ENCODE measurements around the gene HDAC10. TPM values are rescaled to one million over a fixed set of nuclear protein-coding genes. Genes with fewer than 3 reads are reported as not detected.

HDAC10 gene
- total RNA-seq, 4 donors from 2014 or later, result 31.4 to 42.7 (median 32.5) TPM

GRCh38 chr22:50283821-50284220 lies 32.8 kb upstream of the HDAC10 start:
- no peak overlapping the region for H3K27ac ChIP-seq
- H3K36me3 ChIP-seq, result peaks cover 91% of the 10 kb centered on the region in 2 donors
- H3K27me3 ChIP-seq, result no peaks in the 10 kb centered on the region
- DNase-seq, result no peak
- intact Hi-C loops (cut with DNase I), result no loop called here
- no peak for TF ChIP-seq POLR2A (IDR thresholded peaks at IDR 0.05)
- no peak for TF ChIP-seq CTCF (IDR thresholded peaks at IDR 0.05)
- H3K9me3 ChIP-seq, result no peaks in the 10 kb centered on the region
- H3K4me3 ChIP-seq (replicated peaks in 1 of 3), result no peak overlapping the region
- 99% methylated on average over 17 of the region's 30 CpGs; no CpG with 5 or more reads in 1 of the 2 donors for WGBS, 2 donors
- H3K4me1 ChIP-seq, result peaks cover 0 to 12% of the 10 kb centered on the region in 2 donors

GRCh38 chr22:50282361-50283155 lies 31.5 kb upstream of the HDAC10 start:
- intact Hi-C loops (cut with DNase I), result no loop called here
- 80 to 81% methylated on average over 17 to 36 of the region's 45 CpGs for WGBS, 2 donors

GRCh38 chr22:50281957-50282356 lies 30.9 kb upstream of the HDAC10 start:
- WGBS, 2 donors, result 91% methylated on average over 8 of the region's 25 CpGs; no CpG with 5 or more reads in 1 of the 2 donors

More at GRCh38 chr22:50282361-50283155, 31.5 kb upstream of the HDAC10 start:
- TF ChIP-seq CTCF (IDR thresholded peaks at IDR 0.05), result no peak
- TF ChIP-seq POLR2A (IDR thresholded peaks at IDR 0.05), result no peak
- Histone ChIP-seq H3K27me3 (no peaks in the 10 kb centered on the region), H3K36me3 (peaks cover 90 to 91% of the 10 kb centered on the region in 2 donors), H3K4me1 (peaks cover 0 to 12% of the 10 kb centered on the region in 2 donors), H3K9me3 (no peaks in the 10 kb centered on the region), H3K4me3 (replicated peaks in 1 of 3) (no peak overlapping the region), H3K27ac (peak overlapping the region in 2 of 3 donors; percentile 46 to 65)
- DNase-seq, result peak; percentile 73 to 75

GRCh38 chr22:50281384-50281760 lies 30.3 kb upstream of the HDAC10 start:
- peaks cover 89 to 90% of the 10 kb centered on the region in 2 donors for H3K36me3 ChIP-seq

More at GRCh38 chr22:50281957-50282356, 30.9 kb upstream of the HDAC10 start:
- no peak for DNase-seq
- Histone ChIP-seq H3K36me3 (peaks cover 90% of the 10 kb centered on the region in 2 donors), H3K27me3 (no peaks in the 10 kb centered on the region), H3K4me3 (replicated peaks in 1 of 3) (no peak overlapping the region), H3K27ac (peak overlapping the region in 2 of 3 donors; percentile 46 to 65), H3K4me1 (peaks cover 0 to 12% of the 10 kb centered on the region in 2 donors), H3K9me3 (no peaks in the 10 kb centered on the region)
- no peak for TF ChIP-seq CTCF (IDR thresholded peaks at IDR 0.05)
- intact Hi-C loops (cut with DNase I), result no loop called here

More at GRCh38 chr22:50281384-50281760, 30.3 kb upstream of the HDAC10 start:
- H3K27ac ChIP-seq, result no peak overlapping the region
- no peak overlapping the region for H3K4me3 ChIP-seq (replicated peaks in 1 of 3)
- H3K27me3 ChIP-seq, result no peaks in the 10 kb centered on the region
- TF ChIP-seq POLR2A (IDR thresholded peaks at IDR 0.05) (no peak), CTCF (IDR thresholded peaks at IDR 0.05) (no peak)
- 95 to 97% methylated on average over 13 to 35 of the region's 36 CpGs for WGBS, 2 donors
- no peak for DNase-seq
- intact Hi-C loops (cut with DNase I), result no loop called here
- H3K9me3 ChIP-seq, result no peaks in the 10 kb centered on the region
- H3K4me1 ChIP-seq, result peaks cover 0 to 12% of the 10 kb centered on the region in 2 donors

Measured in thyroid gland (tissue), 4 donors.